GM10248 (cell line): ENCODE measurements around the gene FOXP2.

Source experiments
- CTCF ChIA-PET: fragments of 300-600 bp; sonication (Branson Sonifier 250); formaldehyde crosslinking; extraction: SDS; loops from one replicate; lab custom pipeline; 2021; ENCODE audit warnings: antibody characterized with exemption; lab: Yijun Ruan, JAX
- POLR2A ChIA-PET: fragments of 350-650 bp; sonication (Branson Sonifier 250); formaldehyde crosslinking; extraction: SDS; loops from one replicate; lab custom pipeline; 2020; ENCODE audit warnings: antibody characterized with exemption; lab: Yijun Ruan, JAX
- DNase-seq: peaks from one replicate; pipeline ENCODE4 v3.0.0; 2012; ENCODE audit errors: extremely low spot score
- TF ChIP-seq, protein P1 (sequence below): IDR thresholded peaks from 2 replicates; pipeline ENCODE4 v1.5.1; 2012; ENCODE audit warnings: mild to moderate bottlenecking, low read depth; ENCODE audit errors: extremely low read depth, missing control alignments, control extremely low read depth

The FOXP2 gene

DNA sequence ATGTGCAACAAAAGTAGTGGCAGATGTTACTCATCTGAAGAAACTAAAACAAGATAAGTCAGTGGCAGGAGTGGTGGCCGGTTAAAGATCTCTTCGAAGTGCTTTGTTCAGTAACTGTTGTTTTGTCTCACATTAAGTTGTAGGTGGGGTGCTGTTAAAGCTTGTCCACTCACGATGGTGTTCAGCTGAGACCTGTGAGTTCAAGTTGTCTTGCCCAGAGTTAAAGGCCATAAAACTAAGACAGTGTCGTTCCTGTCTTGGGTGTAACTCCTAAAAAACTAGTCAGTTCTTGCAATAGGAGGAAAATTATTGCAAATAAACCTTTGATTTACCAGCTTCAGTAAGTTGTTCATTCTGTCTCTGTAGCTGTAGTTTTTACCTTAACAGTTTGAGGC, 857 bp upstream of the FOXP2 start:
- TF ChIP-seq, protein P1, sequence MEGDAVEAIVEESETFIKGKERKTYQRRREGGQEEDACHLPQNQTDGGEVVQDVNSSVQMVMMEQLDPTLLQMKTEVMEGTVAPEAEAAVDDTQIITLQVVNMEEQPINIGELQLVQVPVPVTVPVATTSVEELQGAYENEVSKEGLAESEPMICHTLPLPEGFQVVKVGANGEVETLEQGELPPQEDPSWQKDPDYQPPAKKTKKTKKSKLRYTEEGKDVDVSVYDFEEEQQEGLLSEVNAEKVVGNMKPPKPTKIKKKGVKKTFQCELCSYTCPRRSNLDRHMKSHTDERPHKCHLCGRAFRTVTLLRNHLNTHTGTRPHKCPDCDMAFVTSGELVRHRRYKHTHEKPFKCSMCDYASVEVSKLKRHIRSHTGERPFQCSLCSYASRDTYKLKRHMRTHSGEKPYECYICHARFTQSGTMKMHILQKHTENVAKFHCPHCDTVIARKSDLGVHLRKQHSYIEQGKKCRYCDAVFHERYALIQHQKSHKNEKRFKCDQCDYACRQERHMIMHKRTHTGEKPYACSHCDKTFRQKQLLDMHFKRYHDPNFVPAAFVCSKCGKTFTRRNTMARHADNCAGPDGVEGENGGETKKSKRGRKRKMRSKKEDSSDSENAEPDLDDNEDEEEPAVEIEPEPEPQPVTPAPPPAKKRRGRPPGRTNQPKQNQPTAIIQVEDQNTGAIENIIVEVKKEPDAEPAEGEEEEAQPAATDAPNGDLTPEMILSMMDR = no peak
- DNase-seq = no peak
- CTCF ChIA-PET = interaction anchor here (1.4 to 4.2 kb wide), 3 partner anchors 12 to 201 kb away, joined by 3 to 27 read pairs (median 5); no protein-coding TSS in a partner anchor
- POLR2A ChIA-PET = interaction anchor here (0.6 kb wide), 1 partner anchor 385 kb away, joined by 5 read pairs; no protein-coding TSS in a partner anchor

DNA sequence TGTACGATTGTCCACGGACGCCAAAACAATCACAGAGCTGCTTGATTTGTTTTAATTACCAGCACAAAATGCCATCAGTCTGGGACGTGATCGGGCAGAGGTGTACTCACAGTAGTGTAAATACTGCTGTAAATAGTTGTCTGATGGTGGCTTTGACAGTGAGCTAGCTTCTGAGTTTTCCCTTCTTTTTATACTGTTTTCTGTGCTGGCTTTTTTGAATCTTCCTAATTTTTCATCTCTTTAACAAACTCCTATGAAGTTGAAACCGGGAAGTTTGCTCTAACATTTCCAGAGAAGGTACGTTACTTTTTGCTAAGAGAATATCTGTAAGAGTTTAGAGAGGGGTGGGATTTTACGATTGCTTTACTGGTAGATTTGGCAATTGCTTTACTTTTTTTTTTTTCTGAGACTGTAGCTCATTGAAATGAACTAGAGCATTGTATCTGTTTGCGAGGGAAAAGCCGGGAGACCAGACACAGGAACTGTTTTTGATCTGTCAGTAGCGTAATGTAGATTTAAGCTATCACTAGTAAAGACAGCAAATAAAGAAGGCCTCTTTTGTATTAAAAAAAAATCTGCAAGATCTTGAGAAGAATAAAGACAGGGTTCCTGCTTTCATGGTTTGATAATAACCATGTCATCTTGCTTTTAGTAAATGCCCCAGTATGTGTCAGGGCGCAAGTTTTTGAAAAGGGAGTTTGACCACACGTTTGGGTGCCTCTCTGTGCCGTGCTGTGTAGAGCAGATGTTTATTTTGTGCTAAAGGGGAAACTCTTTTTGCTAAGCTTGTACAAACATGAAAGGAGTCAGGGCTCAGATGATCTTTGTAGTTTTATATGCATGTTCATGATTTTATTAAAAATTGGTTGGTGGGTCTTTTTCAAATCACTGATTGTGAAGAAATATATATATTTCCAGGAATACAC, 712 bp downstream of the FOXP2 start:
- TF ChIP-seq, protein P1 = no peak
- ChIA-PET CTCF (interaction anchor here (1.2 to 4.2 kb wide), 4 partner anchors 11 to 202 kb away, joined by 3 to 27 read pairs (median 4); no protein-coding TSS in a partner anchor), POLR2A (no interaction called here)
- no peak for DNase-seq

DNA sequence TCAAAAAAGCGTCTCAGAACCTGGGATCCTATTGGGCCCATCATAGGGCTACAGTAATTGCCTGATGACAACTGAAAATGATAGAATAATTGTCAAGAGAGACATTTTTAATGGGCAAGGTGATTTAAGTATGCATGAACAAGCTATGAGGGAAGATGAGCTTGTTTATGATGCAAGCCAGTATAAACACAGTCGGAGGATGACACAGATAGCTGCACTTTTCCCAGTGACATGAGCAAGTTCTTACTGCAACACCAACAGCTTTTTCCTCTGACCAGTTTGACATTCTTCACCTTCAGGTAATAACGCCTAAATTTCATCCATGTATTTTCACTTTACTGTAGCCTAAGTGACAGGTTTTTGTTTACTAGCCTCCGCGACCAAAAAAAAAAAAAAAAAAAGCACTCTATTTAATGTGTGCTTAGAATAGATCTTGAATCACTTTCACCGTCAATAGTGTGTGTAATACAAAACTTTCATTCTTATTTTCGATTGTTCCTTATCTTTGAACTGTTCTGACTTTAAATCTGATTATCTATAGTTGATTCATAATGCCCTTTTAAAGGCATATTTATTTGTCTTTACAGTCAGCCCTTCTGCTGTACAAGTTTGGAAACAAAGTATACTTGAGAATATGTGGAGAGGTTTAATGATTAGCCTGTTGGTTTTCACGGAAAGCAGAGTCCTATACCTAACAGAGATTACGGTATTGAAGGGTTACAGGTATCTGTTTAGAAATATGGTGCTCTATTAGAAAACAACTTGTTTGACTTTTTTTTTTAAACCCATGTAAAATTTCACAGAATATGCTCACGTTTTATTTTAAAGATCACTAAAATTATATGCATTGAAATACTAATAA, 1.7 kb downstream of the FOXP2 start:
- POLR2A ChIA-PET = no interaction called here
- CTCF ChIA-PET = interaction anchor here (1.2 to 4.2 kb wide), 2 partner anchors 10 to 29 kb away, joined by 3 to 27 read pairs; no protein-coding TSS in a partner anchor
- TF ChIP-seq, protein P1 = no peak
- DNase-seq = no peak

DNA sequence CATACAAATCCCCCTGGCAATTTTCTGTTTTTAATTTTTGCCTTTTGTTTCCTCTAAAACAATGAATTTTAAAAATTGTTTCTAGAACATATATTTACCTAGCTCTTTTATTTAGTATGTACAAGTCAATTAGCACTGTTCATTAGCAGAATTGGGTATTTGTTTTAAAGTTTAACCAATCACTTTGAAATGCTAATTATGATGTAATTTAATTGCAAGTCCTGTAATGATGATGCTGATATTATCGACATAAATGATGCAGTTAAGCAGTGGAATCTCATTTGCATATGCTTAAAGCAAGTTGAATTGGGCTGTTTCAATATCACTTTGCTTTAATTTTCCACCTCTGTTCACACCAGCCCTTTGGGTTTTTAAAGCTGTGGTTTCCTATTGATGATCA, 2.7 kb downstream of the FOXP2 start:
- TF ChIP-seq, protein P1 = no peak
- POLR2A ChIA-PET = no interaction called here

DNA sequence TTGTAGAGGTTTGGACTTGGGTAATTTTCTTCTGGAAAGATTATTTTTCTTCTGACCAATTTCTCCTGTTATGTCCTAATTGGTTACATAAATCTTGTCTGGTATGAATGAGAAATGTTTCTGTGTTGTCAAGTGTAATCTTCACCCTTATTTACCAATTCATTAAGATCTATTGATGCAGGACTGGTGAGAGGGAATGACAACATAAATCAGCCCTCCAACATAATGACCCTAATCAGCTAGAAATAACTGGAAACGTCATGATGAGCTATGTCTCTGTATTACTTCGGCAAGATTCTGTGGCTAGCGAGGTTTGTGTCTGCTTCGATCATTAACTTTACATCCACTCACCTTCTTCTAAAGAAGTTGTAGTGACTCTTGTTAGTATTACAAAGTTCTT, 3.5 kb downstream of the FOXP2 start:
- DNase-seq = no peak
- TF ChIP-seq, protein P1 = no peak
- ChIA-PET CTCF (interaction anchor here (1.0 kb wide), 1 partner anchor 9 kb away, joined by 4 read pairs; no protein-coding TSS in a partner anchor), POLR2A (no interaction called here)

More for the DNA sequence above, 2.7 kb downstream of the FOXP2 start:
- CTCF ChIA-PET = interaction anchor here (1.0 kb wide), 1 partner anchor 9 kb away, joined by 4 read pairs; no protein-coding TSS in a partner anchor
- DNase-seq = no peak
